HFF-Myc (cell line): ENCODE measurements around the gene MRFAP1.

ENCODE experiments used
- DNase-seq: peaks from one replicate; pipeline ENCODE4 v3.0.0-alpha.2; 2011; ENCODE audit warnings: low read depth; ENCODE audit errors: extremely low read depth
- H3K4me3 ChIP-seq: replicated peaks from 2 replicates; pipeline ENCODE4 v1.5.1; 2011; ENCODE audit warnings: low read depth, mild to moderate bottlenecking, control low read depth, low read length
- TF ChIP-seq, protein P1 (sequence below): IDR thresholded peaks from 2 replicates; pipeline ENCODE4 v1.5.1; 2012; ENCODE audit warnings: mild to moderate bottlenecking, low read depth, low read length, control low read depth; ENCODE audit errors: missing control alignments

MRFAP1 gene

DNA sequence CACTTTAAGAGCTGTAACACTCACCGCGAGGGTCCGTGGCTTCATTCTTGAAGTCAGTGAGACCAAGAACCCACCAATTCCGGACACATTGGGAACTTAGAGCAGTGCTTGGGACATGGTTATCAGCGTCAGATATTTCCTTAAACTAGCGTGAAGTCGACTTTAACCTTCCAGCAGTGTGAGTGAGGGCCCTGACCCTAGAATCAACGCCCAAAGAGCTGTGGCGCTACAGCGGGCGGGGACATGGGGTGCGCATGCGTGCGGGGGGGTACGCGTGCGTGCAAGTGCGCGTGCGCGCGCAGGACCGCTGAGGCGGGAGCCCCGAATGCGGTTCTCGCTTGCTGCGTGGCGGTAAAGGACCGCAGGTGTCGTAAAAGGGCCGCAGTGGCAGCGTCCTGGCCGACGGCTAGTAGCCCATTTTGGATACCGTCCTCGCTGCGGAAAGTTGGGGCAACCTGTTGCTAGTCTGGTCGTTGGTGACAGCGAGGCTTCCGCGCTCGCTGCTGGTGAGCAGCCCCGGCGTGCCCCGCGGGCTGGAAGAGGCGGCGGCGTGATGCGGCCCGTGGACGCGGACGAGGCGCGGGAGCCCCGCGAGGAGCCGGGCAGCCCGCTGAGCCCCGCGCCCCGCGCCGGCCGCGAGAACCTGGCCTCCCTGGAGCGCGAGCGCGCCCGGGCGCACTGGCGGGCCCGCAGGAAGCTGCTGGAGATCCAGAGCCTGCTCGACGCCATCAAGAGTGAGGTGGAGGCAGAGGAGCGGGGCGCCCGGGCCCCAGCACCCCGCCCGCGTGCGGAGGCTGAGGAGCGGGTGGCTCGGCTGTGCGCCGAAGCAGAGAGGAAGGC lies 33.4 kb downstream of the MRFAP1 start:
- TF ChIP-seq, protein P1, sequence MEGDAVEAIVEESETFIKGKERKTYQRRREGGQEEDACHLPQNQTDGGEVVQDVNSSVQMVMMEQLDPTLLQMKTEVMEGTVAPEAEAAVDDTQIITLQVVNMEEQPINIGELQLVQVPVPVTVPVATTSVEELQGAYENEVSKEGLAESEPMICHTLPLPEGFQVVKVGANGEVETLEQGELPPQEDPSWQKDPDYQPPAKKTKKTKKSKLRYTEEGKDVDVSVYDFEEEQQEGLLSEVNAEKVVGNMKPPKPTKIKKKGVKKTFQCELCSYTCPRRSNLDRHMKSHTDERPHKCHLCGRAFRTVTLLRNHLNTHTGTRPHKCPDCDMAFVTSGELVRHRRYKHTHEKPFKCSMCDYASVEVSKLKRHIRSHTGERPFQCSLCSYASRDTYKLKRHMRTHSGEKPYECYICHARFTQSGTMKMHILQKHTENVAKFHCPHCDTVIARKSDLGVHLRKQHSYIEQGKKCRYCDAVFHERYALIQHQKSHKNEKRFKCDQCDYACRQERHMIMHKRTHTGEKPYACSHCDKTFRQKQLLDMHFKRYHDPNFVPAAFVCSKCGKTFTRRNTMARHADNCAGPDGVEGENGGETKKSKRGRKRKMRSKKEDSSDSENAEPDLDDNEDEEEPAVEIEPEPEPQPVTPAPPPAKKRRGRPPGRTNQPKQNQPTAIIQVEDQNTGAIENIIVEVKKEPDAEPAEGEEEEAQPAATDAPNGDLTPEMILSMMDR: no peak
- peak; percentile 88 for DNase-seq
- peak overlapping the region; percentile 79 for H3K4me3 ChIP-seq

DNA sequence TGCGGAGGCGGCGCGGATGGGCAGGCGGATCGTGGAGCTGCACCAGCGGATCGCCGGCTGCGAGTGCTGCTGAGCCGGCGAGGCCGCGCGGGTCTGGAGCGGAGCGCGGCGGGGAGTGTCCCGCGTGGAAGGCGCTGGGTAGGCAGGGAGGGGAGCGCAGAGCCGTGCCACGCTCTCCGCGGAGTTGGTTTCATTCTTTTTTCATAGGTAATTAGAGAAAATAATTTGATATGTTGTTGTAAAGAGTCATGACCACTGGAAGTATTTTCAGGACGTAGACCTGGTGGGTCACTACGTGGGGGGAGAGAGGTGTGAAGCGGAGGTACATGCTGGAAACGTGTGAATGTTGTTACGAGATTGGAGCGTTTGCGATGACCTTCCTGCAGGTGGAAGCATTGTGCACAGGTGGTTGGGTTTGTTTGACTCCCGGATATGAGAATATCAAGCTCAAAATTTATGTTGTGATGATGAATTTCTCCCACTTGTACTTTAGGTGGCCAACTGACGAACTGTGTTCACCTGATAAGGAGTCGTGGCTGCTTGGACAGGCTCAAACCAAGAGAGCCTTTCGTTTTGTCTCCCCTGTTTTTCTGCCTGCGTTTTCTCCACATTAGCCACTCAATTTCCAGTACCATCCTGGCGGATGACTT lies 34.1 kb downstream of the MRFAP1 start:
- DNase-seq: no peak
- H3K4me3 ChIP-seq: peak overlapping the region; percentile 79
- TF ChIP-seq, protein P1: peak; percentile 38

DNA sequence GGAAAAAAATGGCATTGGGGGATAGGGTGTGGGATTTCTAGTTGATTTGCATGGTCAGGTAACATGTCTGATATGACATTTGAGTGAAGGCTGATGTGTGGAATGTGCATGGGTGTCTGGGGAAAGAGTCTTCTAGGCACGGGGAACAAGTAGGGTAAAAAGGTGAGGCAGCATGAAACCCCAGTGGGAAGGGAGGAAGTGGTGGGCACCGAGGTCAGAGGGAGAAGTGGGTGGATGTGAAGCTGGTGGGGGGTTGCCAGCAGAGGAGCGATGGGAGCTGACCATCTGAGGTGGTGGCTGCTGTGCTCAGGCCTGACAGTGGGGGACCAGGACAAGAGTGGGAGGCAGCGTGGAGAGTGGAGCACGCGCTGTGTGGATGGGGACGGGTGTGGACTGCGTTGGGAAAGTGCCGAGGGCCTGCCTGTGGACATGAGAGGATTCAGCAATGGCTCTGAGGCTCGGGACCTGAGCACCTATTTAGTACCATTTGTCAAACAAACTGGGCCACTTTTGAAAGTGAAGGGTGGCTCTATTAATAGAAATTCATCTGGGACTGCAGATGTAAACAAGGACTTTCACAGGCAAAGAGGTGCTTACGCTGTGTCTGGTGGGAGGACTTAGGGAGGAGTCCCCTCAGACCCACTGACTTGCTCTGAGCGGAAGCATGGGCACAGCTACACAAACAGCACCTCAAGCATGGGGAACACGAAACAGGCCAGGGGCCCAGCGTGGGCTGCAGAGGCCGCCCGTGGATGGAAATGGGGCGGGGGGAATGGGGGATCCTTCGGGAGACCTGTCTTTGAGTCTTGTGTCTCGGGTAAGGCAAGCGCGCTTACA lies 36.5 kb downstream of the MRFAP1 start:
- H3K4me3 ChIP-seq: peak overlapping the region; percentile 79
- DNase-seq: no peak
- TF ChIP-seq, protein P1: no peak

DNA sequence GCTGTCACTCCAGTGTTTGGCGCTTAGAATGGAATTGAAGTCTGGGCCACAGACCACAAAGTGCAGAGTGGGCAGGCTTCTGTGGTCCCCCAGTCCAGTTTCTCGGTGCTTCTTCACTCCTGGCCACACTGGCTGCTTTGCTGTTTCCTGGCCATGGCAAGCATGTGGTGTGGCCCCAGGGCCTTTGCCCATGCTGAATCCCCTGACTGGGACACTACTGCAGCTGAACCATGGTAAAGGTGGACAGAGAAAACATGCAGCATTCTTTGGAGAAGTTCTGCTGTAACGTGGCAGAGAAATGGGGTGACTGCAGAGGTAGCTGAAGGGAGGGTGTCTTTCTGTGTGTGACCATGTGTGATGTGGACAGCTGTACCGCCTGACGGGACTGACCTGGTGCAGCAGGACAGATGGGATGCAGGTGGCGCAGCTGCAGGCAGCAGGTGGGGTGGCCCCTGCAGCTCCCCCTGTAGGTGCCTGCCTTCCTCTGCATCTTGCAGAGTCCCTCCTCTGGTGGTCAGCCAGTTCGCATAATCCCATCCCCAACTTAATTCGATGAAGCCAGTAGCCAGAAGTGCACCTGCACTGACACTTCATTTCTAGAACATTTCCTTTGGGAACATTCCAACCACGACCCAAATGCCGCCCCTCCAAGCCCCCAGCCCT lies 40.0 kb downstream of the MRFAP1 start:
- H3K4me3 ChIP-seq: no peak overlapping the region
- no peak for DNase-seq
- TF ChIP-seq, protein P1: peak; percentile 40

DNA sequence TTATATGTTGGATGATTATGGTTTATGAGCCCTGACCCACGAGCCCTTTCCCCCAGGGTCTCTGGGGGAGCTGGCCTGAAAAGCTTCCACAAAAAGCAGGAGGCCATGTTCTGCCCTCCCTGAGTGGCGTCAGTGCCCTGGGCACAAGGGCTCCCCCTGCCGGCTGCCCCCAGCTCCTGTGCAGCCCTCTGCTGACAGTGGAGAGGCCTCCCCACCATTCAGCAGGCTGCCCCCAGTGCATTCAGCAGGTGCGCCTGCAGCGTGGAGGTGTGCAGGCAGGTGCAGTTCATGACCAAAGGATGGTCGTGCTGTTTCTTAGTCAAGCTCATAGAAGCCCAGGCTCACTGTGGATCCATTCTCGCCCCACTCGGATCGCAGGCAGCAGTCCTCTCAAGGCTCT lies 40.7 kb downstream of the MRFAP1 start:
- no peak overlapping the region for H3K4me3 ChIP-seq
- TF ChIP-seq, protein P1: peak; percentile 22
- DNase-seq: no peak
